HG03558 (cell line): ENCODE data around the gene CNOT4.
"Not testable (repeated sequence)": the region's sequence is repeated elsewhere in the genome, so short reads cannot be mapped to it uniquely, and the experiment has no call there.

Experiments used
- ATAC-seq: cut with Tn5 transposase; IDR thresholded peaks from one replicate; pipeline ENCODE4 v1.9.1; 2021; ENCODE audit warnings: moderate number of reproducible peaks; ENCODE audit not compliant: unreplicated experiment; ENCODE audit errors: extremely low read depth

Gene CNOT4

DNA sequence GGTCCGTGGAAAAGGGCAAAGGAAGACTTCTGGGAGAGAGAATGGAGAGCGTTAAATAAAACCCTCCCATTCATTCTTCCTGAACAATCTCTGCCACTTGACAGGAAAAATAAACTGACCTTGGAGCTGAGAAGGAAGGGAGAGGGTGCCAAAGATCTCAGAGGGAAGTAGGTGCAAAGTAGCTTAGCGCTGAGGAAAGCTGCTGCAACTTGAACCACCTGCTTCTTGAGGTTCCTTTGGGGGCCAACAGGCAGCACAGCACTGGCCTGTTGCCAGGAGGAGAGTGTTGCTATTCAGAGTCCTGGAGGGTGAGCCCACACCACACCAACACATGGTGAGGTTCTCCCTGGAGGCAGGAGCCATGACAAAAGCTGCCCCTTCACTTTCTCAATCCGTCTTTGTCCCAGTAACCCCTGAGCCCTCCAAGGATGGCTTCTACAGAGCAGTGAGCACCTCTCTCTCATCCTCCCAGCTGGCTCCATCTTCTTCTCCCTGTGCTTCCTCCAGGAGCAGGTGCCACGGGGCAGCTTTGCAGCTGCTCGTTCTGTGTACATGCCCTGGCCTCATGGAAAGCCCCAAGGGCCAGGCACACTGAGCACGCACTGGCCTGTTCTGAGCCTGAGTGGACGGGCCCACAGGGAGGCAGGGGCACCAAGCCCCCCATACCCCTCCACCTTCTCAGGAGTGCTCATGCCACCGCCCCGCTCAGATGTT lies 174.9 kb downstream of the CNOT4 start:
- no peak for ATAC-seq

DNA sequence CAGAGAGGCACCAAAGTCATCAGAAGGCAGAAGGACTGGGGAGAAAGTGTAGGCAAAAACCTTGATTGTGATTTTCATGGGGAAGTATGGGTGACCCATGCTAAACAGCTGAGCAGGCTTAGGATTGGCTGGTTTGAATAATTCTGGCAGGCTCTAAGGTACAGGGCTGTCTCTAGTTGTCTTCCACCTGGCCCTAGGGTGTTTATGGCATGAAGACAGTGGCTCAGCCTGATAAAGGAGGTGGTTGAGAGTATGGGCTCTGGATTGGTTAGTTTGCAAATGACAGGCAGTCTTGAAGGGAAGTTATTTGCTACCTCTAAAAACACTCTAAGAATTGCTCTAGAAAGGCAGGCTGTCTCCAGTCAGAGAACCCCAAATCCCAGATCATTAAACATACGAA lies 176.0 kb downstream of the CNOT4 start:
- no peak for ATAC-seq

DNA sequence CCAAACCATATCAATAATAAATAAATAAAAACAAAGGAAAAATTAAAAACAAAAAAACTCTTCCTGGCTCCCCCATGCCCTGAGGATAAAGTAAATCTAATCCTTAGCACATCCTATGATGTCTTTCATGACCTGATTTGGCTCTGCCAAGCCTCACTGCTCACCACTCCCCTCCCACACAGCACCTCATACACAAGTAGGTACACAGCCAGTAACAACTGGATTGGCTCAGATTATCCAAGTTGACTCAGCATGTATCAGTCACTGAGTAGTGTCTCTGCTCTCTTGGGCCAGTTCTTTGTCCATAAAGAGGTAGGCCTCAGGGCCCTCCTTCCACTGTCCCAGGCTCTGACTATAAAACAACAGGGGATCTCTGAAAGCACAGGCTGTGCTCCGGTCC lies 176.7 kb downstream of the CNOT4 start:
- no peak for ATAC-seq

DNA sequence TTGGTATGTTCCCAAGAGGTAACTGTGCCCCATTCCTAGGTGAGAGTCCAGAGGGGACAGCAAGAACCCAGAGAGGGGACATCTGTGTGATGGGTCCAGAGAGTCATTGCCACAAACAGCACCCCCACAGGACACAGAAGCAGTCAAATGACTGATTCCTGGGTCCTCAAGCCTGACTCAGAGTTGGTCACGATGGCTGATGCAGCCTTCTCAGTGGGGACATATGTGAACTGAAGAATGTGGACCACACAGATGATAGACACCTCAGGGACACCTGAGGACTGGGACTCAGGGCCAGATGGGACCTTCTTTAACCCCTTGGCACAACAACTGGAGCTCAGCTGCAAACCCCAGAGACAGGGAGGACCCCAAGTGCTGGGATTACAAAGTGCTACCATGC lies 179.8 kb downstream of the CNOT4 start:
- no peak for ATAC-seq

DNA sequence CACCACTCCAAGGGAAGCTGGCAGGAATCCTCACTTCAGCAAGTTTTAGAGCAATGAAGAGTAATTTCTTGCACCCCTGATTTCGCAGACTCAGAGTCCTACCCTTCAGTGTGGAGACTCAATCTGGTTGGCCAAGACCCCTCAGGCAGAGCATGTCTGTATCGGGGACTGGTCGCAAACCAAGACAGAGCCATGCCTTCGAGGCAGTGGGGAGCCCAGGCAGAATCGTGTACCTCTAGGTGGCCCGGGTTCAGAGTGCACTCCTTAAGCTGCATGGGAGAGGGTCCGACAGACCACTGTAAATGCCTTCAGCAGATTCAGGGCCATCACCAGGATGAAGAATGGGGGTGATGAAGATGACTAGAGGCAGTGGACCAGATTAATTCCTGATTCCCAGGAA lies 181.4 kb downstream of the CNOT4 start:
- ATAC-seq: no peak

DNA sequence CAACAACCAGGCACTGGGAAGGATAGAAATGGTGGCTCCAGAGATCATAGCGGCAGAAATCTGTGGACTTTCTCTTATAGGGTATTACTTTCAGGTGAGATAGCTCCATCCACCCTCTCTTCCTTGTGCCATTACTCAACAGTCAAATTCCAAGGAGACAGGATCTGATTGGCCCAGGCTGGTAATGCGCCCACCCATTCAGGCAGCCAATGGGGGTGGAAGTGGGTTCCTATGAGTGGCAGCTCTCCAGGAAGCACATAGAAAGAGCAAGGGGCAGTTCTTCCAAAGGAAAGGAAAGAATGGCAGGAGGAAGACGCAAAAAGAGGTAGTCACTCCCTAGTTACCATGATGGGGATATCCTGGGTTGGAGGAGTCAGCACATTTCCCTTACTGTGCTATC lies 181.8 kb downstream of the CNOT4 start:
- no peak for ATAC-seq

DNA sequence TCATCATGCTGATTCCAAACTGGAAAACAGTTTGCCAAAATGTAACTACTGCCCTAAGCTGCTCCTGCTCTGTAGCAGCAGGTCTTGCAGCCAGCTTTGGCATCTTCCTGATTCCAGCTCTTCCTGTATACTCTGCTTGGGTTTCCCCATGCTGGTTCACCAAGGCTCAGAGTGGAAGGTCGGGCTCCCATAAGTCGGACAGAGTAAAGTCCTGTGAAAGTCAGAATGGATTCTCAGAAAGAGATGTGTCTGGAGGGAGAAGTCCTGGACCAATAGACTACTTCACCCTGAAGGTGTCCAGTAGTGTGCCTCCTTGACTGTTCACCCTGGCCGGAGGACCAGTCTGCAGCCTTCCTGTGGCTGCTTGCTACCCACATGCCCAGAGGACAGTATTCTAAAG lies 182.4 kb downstream of the CNOT4 start:
- ATAC-seq: no peak

DNA sequence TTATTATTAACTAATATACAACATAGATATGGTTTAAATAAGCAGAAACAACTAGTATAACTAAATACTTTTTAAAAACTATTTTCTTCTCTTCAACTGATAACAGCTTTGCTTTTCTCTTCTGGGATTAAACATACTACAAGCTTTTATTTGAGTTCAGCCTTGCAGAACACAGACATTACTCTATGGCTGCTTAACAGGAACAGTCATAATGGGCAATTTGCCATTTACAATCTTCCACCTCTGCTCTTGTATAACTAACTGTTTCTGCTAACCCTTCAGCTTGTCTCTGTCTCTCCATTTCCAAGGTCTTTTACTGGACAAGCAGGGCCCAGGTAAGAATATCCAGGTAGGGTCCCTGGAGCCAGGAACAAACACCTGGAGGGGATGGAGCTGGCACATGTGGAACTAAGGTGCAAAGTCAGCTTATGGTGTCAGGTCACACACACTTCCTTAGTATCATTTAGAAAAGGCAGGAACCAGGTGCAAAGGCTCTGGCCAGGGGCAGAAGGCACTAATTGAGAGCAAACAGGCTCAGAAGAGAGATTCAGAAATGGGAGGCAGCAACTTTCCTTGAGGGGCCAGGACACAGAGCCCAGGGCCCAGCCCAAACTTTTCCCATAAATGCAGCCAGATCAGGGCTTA lies 183.1 kb downstream of the CNOT4 start:
- ATAC-seq: no peak

DNA sequence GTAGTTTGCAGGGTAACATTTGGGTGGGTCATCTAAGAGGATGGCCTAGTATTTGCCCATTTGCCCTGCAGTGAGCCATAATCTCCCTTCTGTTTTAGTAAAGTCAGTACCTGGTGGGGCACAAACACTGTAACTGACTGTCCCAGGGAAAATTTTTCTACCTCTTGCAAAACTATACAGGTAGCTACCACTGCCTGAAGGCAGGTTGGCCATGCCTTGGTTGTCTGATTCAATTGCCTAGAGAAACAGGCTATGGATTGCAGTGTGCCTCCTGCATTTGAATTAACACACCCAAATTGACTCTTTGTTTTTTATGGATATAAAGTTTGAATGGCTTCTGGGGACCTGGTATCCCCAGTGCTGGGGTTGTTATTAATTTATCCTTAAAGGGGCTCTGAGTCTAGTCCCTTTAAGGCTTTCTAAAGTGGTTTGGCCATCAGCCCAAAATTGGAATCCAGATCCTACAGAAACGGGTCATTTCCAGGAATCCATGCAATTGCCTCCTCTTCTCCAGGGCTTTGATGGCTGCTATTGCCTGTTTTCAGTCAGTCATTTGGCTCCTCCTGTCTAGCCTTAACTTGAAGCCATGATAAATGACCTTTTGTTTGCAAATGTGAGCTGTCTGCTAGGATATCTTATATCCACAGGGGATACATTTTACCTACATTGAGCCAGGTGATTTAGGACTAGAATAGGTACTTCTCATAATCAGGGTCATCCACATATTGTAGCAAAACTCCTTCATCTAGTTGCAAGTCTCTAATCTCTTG lies 187.1 kb downstream of the CNOT4 start:
- ATAC-seq: no peak

DNA sequence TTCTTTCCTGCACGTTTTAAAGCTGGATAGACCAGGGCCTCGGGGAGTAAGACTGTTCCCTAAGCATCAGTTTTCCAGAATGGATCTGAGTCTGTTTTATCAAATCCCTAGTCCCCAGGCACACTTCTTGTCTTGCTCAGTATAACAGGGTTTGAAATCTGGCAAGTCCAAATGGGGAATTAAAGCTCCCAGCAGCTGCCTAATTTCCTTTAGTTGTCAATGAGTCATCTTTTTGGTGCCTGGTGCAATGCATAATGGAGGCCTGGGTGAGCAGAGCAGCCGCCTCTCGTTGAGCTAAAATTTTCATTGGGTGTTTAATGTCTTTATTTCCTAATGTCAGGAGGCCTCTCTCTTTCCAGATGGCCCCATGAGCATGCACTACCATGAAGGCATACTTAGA lies 188.3 kb downstream of the CNOT4 start:
- no peak for ATAC-seq

DNA sequence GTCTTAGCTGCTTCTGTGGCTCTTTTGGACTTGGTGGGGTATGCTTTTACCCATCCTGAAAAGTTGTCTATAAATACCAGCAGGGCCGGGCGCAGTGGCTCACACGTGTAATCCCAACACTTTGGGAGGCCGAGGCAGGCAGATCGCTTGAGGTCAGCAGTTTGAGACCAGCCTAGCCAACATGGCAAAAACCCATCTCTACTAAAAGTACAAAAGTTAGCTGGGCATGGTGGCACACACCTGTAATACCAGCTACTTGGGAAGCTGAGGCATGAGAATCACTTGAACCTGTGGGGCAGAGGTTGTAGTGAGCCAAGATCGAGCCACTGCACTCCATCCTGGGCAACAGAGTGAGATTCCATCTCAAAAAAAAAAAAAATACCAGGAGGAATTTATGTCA lies 188.9 kb downstream of the CNOT4 start:
- not testable (repeated sequence) for ATAC-seq

DNA sequence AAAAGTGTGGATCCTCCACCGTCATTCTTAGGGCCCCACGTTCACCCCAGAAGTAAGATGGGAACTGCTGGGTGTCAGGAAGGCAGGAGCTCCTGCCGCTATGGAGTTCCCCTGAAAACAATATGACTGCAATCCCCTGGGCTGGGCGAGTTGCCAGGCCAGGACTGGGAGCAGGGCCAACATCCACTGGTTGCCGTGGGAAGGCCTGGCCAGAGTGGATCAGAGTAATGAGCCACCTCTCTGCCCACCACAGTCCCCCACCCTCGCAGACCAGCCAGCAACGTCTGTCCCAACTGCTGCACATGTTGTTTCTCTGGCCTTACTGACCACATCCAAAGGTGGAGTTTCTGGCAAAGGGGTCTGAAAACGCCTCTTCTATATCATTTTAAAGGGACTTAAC lies 189.6 kb downstream of the CNOT4 start:
- ATAC-seq: no peak

DNA sequence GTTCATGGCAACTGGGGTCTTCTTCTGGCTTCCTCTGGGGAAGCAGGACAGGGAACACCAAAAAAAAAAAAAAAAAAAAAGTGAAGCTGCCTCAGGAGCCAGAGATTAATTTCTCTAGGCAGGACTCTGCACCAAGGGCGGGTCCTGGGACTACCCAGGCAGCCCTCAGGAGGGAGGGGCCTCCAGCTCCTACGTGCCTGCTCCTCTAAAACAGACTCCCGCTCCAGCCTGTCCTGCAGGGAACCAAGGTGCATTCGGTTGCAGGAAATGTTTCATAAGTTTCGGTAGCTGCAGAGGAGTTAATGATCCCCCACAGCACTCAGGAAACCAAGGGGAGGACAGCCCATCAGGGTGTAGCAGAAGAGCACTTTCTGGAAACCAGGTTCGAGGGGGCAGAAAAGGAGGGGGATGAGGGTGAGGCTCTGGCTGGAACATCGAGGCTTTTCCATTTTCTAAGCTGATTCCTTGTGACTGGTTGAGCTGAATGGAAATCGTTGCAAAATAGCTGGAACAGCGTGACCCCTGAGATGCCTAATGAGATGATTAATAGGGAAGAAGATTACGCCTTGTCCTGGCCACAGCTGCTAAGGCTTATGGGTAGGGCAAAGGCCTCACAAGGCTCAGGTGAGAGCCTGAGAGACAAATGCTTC lies 192.1 kb downstream of the CNOT4 start:
- ATAC-seq: no peak

DNA sequence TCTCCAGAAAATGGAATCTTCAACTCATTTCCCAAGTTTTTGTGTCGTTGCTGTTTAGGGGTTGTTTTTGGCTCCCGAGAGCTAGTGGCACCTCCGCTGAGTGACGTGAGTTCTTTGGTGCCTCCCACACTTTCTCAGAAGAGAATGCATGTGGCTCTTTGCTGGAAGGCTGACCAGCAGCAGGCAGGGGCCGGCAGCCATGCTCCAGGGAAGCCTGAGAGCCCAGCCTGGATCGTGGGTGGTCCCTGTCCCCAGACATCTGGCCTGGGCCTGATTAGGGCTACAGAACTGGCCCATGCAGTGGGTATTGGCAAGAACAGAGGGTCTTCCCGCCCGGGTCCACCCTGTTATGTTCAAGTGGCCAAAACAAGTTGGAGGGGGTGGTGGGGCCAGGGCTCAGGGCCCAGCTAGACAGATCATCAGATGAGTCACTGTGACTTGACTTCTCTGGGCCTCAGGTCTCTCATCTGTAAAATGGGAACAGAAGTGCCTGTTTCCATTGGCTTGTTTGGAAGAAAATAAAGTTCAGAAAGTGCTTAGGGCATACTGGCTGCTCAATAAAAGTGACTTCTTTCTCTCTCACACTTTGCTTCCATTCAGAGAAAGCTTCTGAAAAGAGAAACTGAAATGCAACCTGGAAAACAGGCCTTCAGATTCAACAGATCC lies 193.1 kb downstream of the CNOT4 start:
- no peak for ATAC-seq

DNA sequence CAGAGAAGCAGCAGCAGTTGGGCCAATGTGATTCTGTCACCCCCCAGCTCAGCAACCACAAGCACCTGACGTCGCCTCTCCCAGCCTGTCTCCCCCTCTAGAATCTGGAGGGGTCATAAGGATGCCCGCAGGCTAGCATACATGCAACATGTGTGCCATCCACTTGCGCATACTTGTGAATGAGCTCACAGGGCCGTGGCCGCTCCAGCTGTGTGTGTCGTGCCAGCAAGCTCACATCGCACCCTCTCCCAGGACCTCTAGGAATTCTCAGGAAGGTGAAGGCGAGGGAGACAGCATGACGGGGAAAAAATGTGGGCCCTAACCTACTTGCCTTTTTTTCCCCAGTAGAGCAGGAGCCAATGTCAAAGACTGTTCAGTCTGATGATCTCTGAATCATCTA lies 195.9 kb downstream of the CNOT4 start:
- no peak for ATAC-seq
